IPS-18c (cell line): ENCODE measurements around the gene MAD1L1.

ENCODE experiments used
- H3K4me3 ChIP-seq: 2 replicates; pipeline ENCODE4 v1.7.0; 2013; ENCODE audit warnings: low read depth, mild to moderate bottlenecking, low read length, moderate library complexity; ENCODE audit not compliant: insufficient read depth
- H3K9me3 ChIP-seq: one replicate; pipeline ENCODE4 v1.6.1; 2013; ENCODE audit warnings: mild to moderate bottlenecking, low read length, moderate library complexity; ENCODE audit not compliant: control insufficient read depth, insufficient read depth

MAD1L1 gene

DNA sequence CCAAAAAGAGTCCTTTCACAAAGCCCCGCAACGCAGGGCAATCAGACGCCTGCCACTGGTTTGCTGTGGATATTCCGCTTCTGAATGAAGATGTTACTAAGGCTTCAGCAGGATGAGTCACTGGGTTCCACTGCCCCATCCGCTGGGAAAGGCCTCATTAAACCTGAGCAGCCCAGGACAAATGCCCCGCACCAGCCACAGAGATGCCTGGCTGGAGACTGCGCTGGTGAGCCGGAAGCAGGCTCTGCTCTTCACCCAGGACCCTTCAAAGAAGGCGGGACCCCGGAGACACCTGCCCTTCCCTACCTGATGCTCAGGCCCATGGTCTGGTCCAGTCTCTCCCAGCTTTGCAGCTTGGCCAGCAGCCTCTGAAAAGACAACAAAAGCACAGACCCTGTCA is 19.8 kb downstream of the MAD1L1 start:
- Histone ChIP-seq H3K4me3 (no peak overlapping the region), H3K9me3 (peaks cover 3% of the 10 kb centered on the region)

DNA sequence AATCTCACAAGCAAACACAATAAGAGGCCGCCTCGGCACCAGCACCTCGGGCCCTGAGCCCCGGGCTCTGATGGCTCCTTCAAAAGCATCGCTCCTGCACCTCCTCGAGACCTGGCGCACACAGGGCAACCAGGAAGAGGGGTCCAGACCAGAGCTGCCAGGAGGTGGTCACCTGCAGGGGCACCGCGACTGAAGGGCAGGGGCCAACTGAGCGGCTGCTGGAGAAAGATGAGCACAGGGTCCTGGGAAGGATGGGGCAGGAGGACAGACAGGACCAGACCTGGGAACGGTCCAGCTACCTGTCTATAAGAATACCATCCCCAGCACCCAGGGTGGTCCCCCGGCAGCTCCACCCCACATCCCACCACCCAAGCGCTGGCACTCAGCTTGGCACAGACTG is 20.8 kb downstream of the MAD1L1 start:
- Histone ChIP-seq H3K9me3 (peaks cover 3% of the 10 kb centered on the region), H3K4me3 (no peak overlapping the region)

DNA sequence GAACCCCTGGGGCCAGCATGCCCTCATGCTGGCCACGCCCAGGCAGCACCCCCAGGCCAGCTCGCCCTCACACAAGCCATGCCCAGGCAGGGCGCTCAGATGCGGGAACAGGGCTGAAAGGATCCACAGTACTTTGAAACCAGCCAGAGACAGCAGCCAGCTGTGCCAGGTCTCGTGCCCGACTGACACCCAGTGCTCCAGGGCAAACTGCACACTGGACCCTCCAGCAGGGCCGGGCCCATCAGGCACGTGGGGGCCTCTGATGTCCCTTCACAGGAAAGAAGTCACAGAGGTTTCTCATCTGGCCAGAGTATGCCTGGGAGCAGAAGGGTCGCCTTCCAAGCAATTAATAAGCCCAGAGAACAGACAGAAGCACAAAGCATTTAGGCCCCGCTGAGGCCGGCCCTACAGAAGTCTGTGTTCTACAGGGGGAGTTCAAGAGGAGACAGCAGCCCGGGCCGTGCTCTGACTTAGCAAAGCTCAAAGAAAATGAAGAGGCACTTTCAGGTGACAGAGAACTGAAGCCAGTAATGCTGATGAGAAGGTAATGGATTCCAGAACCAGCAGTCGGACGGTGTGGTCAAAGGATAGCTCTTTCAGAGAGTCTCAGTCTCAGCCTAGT is 21.4 kb downstream of the MAD1L1 start:
- no peak overlapping the region for H3K4me3 ChIP-seq
- H3K9me3 ChIP-seq, result peaks cover 3% of the 10 kb centered on the region

DNA sequence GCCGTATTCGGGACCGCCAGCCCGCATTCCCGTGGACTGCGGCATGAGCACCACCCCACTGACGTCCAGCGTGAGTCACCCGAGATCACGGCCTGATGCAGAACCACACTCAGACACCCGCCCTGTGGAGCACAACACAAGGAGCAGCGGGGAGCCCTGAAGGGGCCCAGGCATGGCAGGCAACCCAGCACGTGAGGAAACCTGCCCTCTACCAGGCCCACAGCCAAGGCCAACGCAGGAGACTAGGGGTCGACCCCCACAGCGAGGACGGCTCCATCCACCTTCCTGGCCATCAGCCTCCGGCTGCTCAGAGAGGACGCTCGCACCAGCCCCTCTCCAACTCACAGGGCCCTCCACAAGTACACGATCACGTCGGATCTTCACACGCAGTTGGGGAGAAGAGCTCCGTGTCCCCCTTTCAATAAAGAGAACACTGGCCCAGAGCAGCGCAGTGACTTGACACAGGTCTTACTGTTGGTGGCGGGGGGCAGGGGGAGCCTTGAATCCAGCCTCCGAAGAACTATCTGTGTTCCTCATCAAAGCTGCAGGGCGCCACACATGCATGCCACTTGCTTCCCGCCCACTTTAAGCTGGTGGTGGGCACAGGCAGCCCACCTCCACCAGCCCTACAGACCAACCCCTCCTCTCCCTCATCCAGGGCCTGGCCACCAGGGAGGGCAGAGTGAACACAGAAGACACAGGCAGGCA is 22.0 kb downstream of the MAD1L1 start:
- Histone ChIP-seq H3K4me3 (no peak overlapping the region), H3K9me3 (peaks cover under 1% of the 10 kb centered on the region)

DNA sequence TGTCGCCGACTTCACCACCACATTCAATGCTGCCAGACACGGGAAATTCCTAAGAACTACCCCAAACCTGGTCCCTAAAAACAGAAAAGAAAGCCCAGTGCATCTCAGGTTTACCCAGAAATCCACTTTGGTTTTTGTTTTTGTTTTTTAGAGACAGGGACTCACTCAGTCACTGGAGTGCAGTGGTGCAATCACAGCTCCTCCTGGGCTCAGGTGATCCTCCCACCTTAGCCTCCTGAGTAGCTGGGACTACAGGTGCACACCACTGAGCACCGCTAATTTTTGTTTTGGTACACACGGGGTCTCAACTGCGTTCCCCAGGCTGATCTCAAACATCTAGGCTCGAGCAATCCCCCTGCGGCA is 22.8 kb downstream of the MAD1L1 start:
- Histone ChIP-seq H3K9me3 (no peaks in the 10 kb centered on the region), H3K4me3 (no peak overlapping the region)

DNA sequence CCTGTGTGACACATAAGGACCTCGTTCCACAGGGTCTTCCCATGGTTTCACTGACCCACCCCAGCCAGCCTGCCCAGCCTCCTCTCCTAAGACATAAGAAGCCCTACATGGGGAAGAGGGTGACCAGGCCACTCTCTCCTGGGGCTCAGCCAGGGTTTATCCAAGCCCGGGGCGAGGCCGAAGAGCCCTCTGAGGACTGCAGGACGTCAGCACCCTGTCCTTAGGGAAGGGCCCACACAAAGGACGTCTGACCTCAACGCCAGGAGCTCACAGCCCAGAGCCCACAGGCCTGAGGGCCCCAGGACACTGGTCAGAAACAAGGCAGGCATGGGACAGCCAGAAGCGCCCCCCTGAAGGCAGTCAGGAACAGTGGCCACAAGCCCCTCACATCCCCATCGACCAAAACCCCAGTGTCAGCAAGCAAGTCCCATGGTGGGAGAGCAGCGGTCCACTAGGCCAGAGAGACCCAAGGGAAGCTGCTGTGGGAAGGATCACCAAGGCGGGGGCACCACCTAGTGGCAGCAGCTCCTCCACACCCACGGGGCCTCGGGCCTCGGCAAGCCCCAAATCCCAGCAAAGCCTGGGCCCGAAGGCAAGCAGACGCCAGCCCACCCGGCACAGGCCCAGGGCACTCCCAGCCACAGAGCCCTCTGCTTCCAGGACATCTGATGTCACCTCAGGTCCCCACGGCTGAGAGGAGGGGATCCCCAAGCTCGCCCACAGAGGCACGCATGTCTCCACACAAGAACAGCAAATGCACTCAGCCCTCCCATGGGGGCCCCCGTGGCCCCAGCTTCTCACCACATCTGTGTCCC is 23.4 kb downstream of the MAD1L1 start:
- Histone ChIP-seq H3K9me3 (no peaks in the 10 kb centered on the region), H3K4me3 (no peak overlapping the region)

DNA sequence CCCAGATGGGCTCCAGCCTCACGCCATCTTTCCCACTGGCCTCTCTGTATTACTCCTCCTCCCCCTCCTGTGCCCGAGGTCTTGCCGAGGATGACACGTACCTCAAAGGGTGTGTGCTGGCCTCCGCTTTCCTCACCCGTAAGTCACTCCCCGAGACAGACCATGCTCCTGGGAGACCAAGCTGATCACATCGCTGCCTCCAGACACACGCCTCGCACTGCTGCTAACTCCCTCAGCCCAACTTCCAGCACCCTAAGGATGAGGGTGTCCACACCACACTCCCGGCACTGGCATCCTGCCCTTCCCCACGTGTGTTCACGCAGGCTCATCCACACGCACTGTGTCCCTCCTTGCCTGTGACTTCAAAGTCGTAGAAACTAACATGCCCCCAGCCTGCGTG is 24.0 kb downstream of the MAD1L1 start:
- Histone ChIP-seq H3K9me3 (no peaks in the 10 kb centered on the region), H3K4me3 (no peak overlapping the region)

DNA sequence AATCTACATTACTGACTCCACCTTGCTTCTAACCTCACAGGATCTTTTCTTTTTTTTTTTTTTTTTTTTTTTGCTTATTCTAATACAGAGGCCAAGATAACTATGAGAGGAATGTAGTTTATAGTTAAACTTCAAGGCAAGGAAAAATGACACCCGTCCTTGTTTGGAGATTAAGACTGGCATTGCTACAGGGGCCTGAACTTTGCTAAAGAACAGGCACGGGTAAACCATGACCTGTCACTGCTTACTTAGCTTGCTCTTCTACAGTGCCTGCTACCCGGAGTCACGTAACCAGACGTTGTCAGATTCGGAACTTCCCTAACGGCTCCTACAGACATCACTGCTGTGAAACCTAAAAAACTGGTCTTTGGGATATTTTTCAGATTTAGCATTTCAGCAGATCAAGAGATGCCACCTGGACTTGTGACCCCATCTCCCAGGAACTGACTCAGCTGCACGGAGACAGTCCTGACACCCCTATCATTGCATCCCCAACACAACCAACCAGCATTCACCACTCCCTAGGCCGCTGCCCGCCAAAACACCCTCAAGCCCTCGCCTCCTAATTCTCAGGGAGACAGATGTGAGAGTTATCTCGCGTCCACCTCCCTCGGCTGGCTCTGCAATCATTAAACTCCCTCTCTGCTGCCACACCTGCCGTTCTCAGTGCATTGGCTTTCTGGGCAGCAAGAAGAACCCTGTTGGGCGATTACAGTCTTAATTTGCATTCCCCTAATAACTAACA is 27.5 kb downstream of the MAD1L1 start:
- Histone ChIP-seq H3K9me3 (peaks cover 2% of the 10 kb centered on the region), H3K4me3 (no peak overlapping the region)

DNA sequence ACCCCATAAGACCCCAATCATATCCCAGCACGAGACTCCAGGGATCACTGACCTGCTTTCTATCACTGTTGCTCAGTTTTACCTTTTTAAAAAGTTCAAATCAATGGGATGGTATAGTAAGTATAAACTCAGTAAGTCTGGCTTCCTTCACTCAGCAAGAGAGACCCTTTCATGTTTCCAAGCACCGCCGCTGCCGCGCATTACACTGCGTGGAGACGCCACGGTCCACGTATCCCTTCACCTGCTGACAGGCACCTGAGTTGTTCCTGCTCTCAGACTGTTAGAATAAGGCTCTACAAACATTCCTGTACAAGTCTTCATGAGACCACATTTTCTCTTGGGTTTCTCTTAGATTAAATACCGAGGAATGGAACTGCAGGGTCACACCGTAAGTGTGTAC is 28.3 kb downstream of the MAD1L1 start:
- H3K9me3 ChIP-seq, result peaks cover 2% of the 10 kb centered on the region
- H3K4me3 ChIP-seq, result no peak overlapping the region

DNA sequence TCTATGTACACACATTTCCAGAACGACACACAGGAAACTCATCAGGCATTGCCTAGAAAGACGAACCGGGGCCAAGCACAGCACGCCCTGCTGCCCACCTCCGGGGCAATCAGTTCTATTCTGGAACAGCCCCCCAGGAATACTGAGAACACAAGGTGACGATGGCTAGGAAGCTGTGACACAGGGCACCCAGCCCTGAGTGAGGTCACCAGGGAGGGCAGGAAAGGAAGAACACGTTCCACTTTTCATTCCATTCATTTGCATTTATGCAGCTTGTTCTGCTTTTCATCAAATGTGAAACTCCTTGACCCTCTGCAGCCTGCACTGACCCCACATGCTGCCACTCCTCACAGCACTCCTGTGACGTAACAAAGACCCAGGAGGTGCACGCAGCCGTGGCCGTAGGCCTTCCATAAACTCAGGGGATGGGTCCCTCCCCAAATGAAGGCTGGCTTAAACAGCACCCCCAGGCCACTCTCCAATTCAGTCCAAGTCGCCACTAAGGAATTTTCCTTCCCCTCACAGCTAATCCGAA is 28.9 kb downstream of the MAD1L1 start:
- Histone ChIP-seq H3K4me3 (no peak overlapping the region), H3K9me3 (peaks cover 2% of the 10 kb centered on the region)

DNA sequence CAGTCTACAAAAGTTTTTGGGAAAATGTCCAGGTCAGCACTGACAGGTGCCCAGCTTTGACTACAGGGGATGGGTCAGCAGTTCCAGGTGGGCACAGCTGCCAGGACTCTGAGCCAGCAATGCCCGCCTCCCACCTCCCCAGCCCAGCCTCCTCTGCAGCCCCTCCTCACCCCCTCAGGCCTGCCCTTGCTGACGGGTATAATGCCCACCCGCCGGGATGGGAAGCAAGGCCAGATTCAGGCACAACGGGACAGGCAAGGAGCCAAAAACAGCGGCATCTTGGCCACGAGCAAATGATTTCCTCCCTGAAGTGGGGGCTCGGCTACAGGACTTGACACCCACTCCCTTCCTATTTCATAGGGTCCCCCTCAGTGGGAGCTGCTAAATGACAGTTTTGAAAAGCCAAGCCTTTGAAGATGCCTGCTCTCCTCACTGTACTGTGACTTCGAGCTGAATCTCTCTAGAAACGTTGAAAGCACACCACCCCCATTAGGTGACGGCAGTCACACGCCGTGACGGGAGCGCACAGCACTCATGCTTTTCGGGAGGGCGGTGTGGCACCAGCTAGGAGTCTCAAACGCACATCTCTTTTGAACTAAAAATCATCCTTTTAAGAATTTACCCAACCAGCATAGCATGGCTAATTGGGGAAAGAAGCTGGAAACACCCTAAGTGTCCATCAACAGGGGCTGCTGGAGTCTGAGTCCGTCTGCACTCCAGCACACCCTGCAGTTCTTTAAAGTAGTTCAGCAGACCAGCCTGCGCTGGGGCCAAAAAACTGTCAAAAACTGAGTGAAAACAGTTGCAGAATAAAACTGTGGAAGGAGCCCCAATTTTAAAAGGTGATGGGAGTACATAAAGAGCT is 29.6 kb downstream of the MAD1L1 start:
- H3K9me3 ChIP-seq, result peaks cover 2% of the 10 kb centered on the region

DNA sequence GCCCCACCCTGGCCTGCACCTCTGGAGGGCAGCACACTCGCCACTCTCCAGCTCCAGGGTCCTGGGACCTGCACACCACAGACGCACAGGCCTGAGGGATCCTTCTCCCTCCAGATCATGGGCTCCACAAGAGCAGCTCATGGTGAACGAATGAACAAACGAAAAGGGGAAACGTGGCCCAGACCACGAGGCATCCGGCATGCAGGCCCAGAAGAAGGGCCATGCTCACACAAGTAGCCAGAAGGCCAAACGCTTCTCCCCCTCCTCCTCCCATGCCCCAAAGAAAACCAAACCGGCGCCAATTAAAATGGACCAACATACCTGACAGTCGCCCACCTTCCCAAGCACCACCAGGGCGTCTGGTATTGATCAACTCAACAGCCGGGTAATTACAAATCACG is 30.4 kb downstream of the MAD1L1 start:
- no peak overlapping the region for H3K4me3 ChIP-seq
- peaks cover 2% of the 10 kb centered on the region for H3K9me3 ChIP-seq

More for the DNA sequence above, 29.6 kb downstream of the MAD1L1 start:
- H3K4me3 ChIP-seq, result no peak overlapping the region

DNA sequence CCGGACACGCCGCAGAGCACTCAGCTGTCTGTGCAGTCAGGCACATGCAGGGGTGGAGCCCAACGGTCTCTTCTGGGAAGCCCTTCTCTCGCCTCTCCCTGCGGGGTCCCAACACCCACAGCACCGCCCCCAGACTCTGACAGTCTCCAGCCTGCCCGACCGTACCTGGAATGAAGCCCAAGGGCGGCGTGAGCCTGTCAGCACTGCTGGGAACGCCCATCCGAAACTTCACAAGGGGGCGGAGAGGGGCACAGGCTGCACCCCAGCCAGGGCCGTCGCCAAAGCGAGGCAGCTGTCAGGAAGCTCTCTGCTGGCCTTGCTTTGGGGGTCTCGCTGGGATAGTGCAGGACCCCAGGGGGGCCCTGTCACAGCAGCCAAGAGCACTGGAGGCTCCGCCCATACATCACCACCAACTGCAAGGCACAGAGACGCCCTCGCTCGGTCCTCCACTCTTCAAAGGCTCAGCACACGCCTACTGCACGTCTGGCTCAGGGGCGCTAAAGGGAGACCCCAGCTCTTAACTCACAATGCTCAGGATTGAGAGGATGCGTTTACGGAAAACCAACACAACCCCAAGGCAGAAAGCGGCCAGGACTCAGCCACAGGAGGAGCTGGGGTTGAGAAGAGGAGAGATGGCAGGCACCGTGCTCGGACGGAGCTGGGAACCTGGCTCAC is 30.9 kb downstream of the MAD1L1 start:
- no peak overlapping the region for H3K4me3 ChIP-seq

DNA sequence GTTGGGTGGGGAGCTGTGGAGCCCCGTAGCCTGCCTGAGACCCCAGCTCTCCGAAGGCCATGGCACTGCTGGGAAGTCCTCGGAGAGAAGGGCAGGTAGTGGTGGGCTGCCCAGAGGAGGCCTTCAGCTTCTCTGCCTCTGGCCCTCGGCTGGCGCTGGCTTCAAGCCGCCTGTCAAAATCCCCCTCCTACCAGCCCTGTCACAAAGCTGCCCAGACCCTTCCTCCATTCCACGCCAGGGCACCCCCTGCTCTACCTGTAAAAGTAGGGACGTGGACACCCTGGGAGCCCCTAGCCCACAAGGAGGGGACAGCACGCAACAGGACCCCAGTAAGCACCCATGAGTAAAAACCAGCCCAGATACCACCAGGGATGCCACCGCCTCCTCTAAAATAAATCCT is 31.6 kb downstream of the MAD1L1 start:
- Histone ChIP-seq H3K9me3 (peaks cover 2% of the 10 kb centered on the region), H3K4me3 (no peak overlapping the region)

More for the DNA sequence above, 30.9 kb downstream of the MAD1L1 start:
- H3K9me3 ChIP-seq, result peaks cover 2% of the 10 kb centered on the region

DNA sequence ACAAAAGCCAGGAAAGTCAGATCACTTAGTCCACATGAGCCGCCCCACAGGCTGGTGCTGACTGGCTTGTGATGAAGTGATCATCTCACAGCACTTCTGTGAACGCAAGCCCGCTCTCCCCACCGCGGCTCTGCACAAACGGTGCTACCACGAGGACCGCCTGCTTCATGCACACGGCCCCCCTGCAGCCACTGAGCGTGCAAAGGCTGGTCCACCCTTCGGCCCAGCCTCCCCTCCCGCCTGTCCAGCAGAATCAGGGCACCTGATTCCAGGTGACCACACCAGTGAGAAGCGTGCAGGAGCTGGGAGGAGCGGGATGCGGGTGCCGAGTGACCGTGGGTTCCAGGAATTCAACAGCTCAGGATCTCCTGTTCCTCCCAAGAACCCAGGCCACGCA is 32.2 kb downstream of the MAD1L1 start:
- Histone ChIP-seq H3K9me3 (peaks cover 2% of the 10 kb centered on the region), H3K4me3 (no peak overlapping the region)

DNA sequence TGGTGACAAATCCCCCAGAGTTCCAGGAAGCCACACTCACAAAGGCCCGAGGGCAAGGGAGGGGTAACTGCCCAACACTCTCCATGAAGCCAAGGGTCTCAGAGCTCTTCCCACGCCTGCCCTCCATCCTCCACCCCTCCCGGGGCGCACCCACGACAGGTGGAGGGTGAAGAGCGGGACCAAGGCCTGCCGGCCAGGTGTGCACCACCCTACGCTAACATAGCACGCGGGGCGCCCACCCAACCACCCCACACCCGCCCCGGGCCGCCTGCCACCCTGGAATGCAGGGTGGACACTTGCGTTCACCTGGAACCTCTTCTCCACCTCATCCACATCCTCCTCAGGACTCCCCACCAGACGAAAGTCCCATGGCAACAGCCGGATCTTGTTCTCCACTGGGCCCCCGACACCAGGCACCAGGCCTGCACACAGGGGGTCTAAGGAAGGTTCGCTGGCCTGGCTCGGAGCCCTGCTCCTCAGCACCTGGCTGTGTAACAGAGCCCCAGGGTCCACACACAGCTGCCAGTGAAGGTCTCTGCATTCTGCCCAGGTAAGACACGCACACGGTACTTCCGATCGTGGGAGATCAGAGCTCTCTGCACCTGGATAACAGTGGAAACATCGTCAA is 32.7 kb downstream of the MAD1L1 start:
- H3K4me3 ChIP-seq, result no peak overlapping the region
- peaks cover 2% of the 10 kb centered on the region for H3K9me3 ChIP-seq
